Measurements from ENCODE around the gene GTF2H4.
"Not testable (repeated sequence)": the region's sequence is repeated elsewhere in the genome, so short reads cannot be mapped to it uniquely, and the experiment has no call there.

GTF2H4 gene

GRCh38 chr6:30907758-30908591 lies at the start of gene GTF2H4:
GTF2H4 (plus strand) TSS chr6:30908207.
- DNase-seq, result peak; percentile 97

- DNase-seq, result not testable (repeated sequence)
Measured at GRCh38 chr6:30859726-30860125, 48.3 kb upstream of the GTF2H4 start.

GRCh38 chr6:30861257-30862048 lies 46.6 kb upstream of the GTF2H4 start:
- no peak for DNase-seq

GRCh38 chr6:30862156-30862875 lies 45.7 kb upstream of the GTF2H4 start:
- DNase-seq, result no peak

GRCh38 chr6:30864325-30864724 lies 43.7 kb upstream of the GTF2H4 start:
- DNase-seq, result no peak

- not testable (repeated sequence) for DNase-seq
Measured at GRCh38 chr6:30869241-30869749, 38.7 kb upstream of the GTF2H4 start.

GRCh38 chr6:30870546-30870945 lies 37.5 kb upstream of the GTF2H4 start:
- DNase-seq, result no peak

- DNase-seq, result no peak
Measured at GRCh38 chr6:30871592-30872183, 36.3 kb upstream of the GTF2H4 start.

- DNase-seq, result no peak
Measured at GRCh38 chr6:30873137-30873640, 34.8 kb upstream of the GTF2H4 start.

GRCh38 chr6:30873795-30874194 lies 34.2 kb upstream of the GTF2H4 start:
- DNase-seq, result not testable (repeated sequence)

- no peak for DNase-seq
Measured at GRCh38 chr6:30875244-30876038, 32.6 kb upstream of the GTF2H4 start.

- no peak for DNase-seq
Measured at GRCh38 chr6:30876039-30876730, 31.8 kb upstream of the GTF2H4 start.

- peak; percentile 63 for DNase-seq
Measured at GRCh38 chr6:30877419-30878262, 30.4 kb upstream of the GTF2H4 start.

GRCh38 chr6:30879684-30880427 lies 28.2 kb upstream of the GTF2H4 start:
- no peak for DNase-seq

- no peak for DNase-seq
Measured at GRCh38 chr6:30880698-30881252, 27.2 kb upstream of the GTF2H4 start.

GRCh38 chr6:30881392-30882203 lies 26.4 kb upstream of the GTF2H4 start:
- no peak for DNase-seq

GRCh38 chr6:30882204-30882758 lies 25.7 kb upstream of the GTF2H4 start:
- no peak for DNase-seq

Measured in T1000 (cell line).